K562 (cell line): ENCODE measurements around the gene SCNN1B. TPM values are rescaled to one million over a fixed set of nuclear protein-coding genes. Genes with fewer than 3 reads are reported as not detected.

ENCODE experiments used
- BHLHE40 ChIP-seq: IDR thresholded peaks from 2 replicates; pipeline ENCODE4 v1.6.1; 2011; ENCODE audit warnings: low read length, improper control_type of control experiment
- BRD9 ChIP-seq: fragments of 450-650 bp; IDR thresholded peaks from 2 replicates; pipeline ENCODE4 v1.6.1; 2018; ENCODE audit warnings: low read depth; ENCODE audit not compliant: partially characterized antibody
- CBX5 ChIP-seq: IDR thresholded peaks from 2 replicates; pipeline ENCODE4 v1.6.1; 2014; ENCODE audit warnings: low read depth, borderline replicate concordance
- CHD4 ChIP-seq: fragments of 200-600 bp; sonication (generic); IDR thresholded peaks from 3 replicates; pipeline ENCODE4 v1.6.1; 2012; ENCODE audit warnings: low read depth, mild to moderate bottlenecking, mixed read lengths, low read length, inconsistent platforms; ENCODE audit not compliant: insufficient read depth, insufficient replicate concordance, poor library complexity, severe bottlenecking
- ELF2 ChIP-seq: fragments of 250-450 bp; sonication (Bioruptor Pico); IDR thresholded peaks from 2 replicates; pipeline ENCODE4 v1.5.0; 2021; ENCODE audit warnings: mild to moderate bottlenecking
- FOXM1 ChIP-seq, 2 experiments: fragments of 450-650 bp in 1 of 2; sonication (generic) in 1 of 2; formaldehyde crosslinking in 1 of 2; IDR thresholded peaks; 2 replicates each; pipeline versions ENCODE4 v1.6.1 to v1.9.0; 2017 to 2022; ENCODE audit warnings: low read depth in 2 of 2, mild to moderate bottlenecking in 2 of 2, missing genetic modification reagents in 1 of 2, moderate library complexity in 1 of 2
- KAT2B ChIP-seq: IDR thresholded peaks from one replicate; pipeline ENCODE4 v1.6.1; 2012; ENCODE audit warnings: low read depth, mild to moderate bottlenecking, control low read depth, inconsistent platforms, low read length, moderate library complexity
- L3MBTL2 ChIP-seq: fragments of 450-650 bp; IDR thresholded peaks from 2 replicates; pipeline ENCODE4 v1.6.1; 2016; ENCODE audit warnings: mild to moderate bottlenecking, moderate library complexity
- NR3C1 ChIP-seq: sonication (generic); formaldehyde crosslinking; IDR thresholded peaks from 2 replicates; pipeline ENCODE4 v1.8.1; 2022; ENCODE audit warnings: missing genetic modification reagents
- SMAD4 ChIP-seq: fragments of 250-450 bp; sonication (Bioruptor Pico); conservative IDR thresholded peaks from 2 replicates; pipeline ENCODE4 v1.8.0; 2021; ENCODE audit warnings: inconsistent platforms, mild to moderate bottlenecking, moderate library complexity
- SP1 ChIP-seq: sonication (generic); formaldehyde crosslinking; IDR thresholded peaks from 2 replicates; pipeline ENCODE4 v1.8.1; 2022; ENCODE audit warnings: mild to moderate bottlenecking, missing genetic modification reagents
- SREBF1 ChIP-seq: fragments of 150-350 bp; IDR thresholded peaks from 2 replicates; pipeline ENCODE4 v1.6.1; 2014; ENCODE audit warnings: antibody characterized with exemption, low read depth, low read length, borderline replicate concordance
- ZBTB7A ChIP-seq: IDR thresholded peaks from 2 replicates; pipeline ENCODE4 v1.6.1; 2011; ENCODE audit warnings: low read depth, mild to moderate bottlenecking, low read length, moderate library complexity, borderline replicate concordance; ENCODE audit not compliant: control insufficient read depth
- ZNF121 ChIP-seq: sonication (generic); formaldehyde crosslinking; conservative IDR thresholded peaks from 2 replicates; pipeline ENCODE4 v1.8.0; 2022; ENCODE audit warnings: missing genetic modification reagents
- ZNF75A ChIP-seq: fragments of 450-650 bp; formaldehyde crosslinking; IDR thresholded peaks from 2 replicates; pipeline ENCODE4 v1.4.0; 2020; ENCODE audit warnings: mild to moderate bottlenecking
- polyA plus RNA-seq, 8 experiments: library from polyadenylated mRNA; depleted of rRNA in 4 of 8; stranded (reverse) in 5 of 8; unstranded in 3 of 8; fragments of >200 nt; fragmentation: Nextera tagmentation in 2 of 8; fragmentation: Illumina TruSeq in 1 of 8; extraction: Ambion mirVana in 2 of 8; extraction: Trizol in 1 of 8; gene quantifications; 2 replicates each; pipeline versions ENCODE4 v1.2.1 to v1.2.3, GENCODE V29; 2011 to 2014; ENCODE audit warnings: inconsistent platforms in 1 of 8, missing spikeins in 1 of 8
- total RNA-seq, 7 experiments: library from RNA; depleted of rRNA in 6 of 7; stranded (reverse); fragments of >200 nt in 6 of 7; fragmentation: Illumina TruSeq in 2 of 7; extraction: Trizol in 2 of 7; gene quantifications; 2 replicates each; pipeline versions ENCODE4 v1.2.1 to v1.2.3, GENCODE V29; 2011 to 2021; ENCODE audit warnings: low replicate concordance in 1 of 7
- TF ChIP-seq, protein P1 (sequence below): fragments of 450-650 bp; IDR thresholded peaks from 2 replicates; pipeline ENCODE4 v1.6.1; 2017; ENCODE audit warnings: antibody characterized with exemption, mild to moderate bottlenecking
- TF ChIP-seq, protein P2 (sequence below), 2 experiments: fragments of 450-650 bp in 1 of 2; IDR thresholded peaks; 2 replicates each; pipeline ENCODE4 v1.6.1; 2011 to 2017; ENCODE audit warnings: low read depth in 2 of 2, antibody characterized with exemption in 1 of 2, borderline replicate concordance in 1 of 2, low read length in 1 of 2, mild to moderate bottlenecking in 1 of 2, mixed read lengths in 1 of 2; ENCODE audit not compliant: control insufficient read depth in 1 of 2
- TF ChIP-seq, protein P3 (sequence below), 2 experiments: fragments of 450-650 bp in 1 of 2; sonication (generic) in 1 of 2; formaldehyde crosslinking; conservative IDR thresholded peaks; 2 replicates each; pipeline versions ENCODE4 v1.4.0 to v1.8.1; 2020 to 2022; ENCODE audit warnings: mild to moderate bottlenecking in 1 of 2, missing genetic modification reagents in 1 of 2
- TF ChIP-seq, protein P4 (sequence below): sonication (generic); formaldehyde crosslinking; IDR thresholded peaks from 2 replicates; pipeline ENCODE4 v1.9.0; 2022; ENCODE audit warnings: mild to moderate bottlenecking, missing genetic modification reagents

SCNN1B gene
- total and polyA plus RNA-seq, 9 of the 15 experiments (the other 6 are each of a cell fraction or from before 2014, with no cell fraction given) = not detected

DNA sequence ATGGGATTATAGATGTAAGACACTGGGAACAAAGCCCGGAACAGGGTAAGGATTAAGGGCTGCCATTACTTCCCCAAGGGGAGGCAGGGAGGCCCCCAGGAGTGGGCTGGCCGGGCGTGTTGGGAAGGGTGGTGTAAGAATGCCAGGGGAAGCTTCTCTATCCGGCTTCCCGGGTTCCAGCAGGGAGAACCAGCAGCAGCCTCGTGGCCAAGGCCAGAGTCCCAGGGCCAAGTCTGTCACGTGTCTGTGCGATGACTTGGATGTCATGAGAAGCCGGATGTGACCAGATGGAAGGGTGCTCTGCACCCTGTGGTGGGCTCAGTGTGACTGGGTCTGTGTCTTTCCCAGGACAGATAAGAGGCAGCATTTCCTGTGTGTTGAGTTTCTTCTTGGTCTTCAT, 52.1 kb downstream of the SCNN1B start (continued):
- TF ChIP-seq BRD9 (no peak), KAT2B (no peak), SREBF1 (no peak), ZNF75A (CRISPR knock-in tag) (no peak), CHD4 (no peak), ELF2 (no peak), L3MBTL2 (peak; percentile 88), ZNF121 (CRISPR knock-in tag) (no peak), ZBTB7A (no peak), SMAD4 (0 out of 2 replicates have a peak, but pooled peaks have one; percentile 20), FOXM1 (IDR thresholded peaks at IDR 0.05; ENCODE audit: low read depth) (no peak), FOXM1 (CRISPR knock-in tag; IDR thresholded peaks at IDR 0.05; ENCODE audit: low read depth) (no peak), NR3C1 (CRISPR knock-in tag) (no peak), CBX5 (no peak), SP1 (CRISPR knock-in tag) (no peak), BHLHE40 (0 out of 2 replicates have a peak, but pooled peaks have one; percentile 12)
- TF ChIP-seq, protein P1, sequence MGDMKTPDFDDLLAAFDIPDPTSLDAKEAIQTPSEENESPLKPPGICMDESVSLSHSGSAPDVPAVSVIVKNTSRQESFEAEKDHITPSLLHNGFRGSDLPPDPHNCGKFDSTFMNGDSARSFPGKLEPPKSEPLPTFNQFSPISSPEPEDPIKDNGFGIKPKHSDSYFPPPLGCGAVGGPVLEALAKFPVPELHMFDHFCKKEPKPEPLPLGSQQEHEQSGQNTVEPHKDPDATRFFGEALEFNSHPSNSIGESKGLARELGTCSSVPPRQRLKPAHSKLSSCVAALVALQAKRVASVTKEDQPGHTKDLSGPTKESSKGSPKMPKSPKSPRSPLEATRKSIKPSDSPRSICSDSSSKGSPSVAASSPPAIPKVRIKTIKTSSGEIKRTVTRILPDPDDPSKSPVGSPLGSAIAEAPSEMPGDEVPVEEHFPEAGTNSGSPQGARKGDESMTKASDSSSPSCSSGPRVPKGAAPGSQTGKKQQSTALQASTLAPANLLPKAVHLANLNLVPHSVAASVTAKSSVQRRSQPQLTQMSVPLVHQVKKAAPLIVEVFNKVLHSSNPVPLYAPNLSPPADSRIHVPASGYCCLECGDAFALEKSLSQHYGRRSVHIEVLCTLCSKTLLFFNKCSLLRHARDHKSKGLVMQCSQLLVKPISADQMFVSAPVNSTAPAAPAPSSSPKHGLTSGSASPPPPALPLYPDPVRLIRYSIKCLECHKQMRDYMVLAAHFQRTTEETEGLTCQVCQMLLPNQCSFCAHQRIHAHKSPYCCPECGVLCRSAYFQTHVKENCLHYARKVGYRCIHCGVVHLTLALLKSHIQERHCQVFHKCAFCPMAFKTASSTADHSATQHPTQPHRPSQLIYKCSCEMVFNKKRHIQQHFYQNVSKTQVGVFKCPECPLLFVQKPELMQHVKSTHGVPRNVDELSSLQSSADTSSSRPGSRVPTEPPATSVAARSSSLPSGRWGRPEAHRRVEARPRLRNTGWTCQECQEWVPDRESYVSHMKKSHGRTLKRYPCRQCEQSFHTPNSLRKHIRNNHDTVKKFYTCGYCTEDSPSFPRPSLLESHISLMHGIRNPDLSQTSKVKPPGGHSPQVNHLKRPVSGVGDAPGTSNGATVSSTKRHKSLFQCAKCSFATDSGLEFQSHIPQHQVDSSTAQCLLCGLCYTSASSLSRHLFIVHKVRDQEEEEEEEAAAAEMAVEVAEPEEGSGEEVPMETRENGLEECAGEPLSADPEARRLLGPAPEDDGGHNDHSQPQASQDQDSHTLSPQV = no peak
- TF ChIP-seq, protein P2, sequence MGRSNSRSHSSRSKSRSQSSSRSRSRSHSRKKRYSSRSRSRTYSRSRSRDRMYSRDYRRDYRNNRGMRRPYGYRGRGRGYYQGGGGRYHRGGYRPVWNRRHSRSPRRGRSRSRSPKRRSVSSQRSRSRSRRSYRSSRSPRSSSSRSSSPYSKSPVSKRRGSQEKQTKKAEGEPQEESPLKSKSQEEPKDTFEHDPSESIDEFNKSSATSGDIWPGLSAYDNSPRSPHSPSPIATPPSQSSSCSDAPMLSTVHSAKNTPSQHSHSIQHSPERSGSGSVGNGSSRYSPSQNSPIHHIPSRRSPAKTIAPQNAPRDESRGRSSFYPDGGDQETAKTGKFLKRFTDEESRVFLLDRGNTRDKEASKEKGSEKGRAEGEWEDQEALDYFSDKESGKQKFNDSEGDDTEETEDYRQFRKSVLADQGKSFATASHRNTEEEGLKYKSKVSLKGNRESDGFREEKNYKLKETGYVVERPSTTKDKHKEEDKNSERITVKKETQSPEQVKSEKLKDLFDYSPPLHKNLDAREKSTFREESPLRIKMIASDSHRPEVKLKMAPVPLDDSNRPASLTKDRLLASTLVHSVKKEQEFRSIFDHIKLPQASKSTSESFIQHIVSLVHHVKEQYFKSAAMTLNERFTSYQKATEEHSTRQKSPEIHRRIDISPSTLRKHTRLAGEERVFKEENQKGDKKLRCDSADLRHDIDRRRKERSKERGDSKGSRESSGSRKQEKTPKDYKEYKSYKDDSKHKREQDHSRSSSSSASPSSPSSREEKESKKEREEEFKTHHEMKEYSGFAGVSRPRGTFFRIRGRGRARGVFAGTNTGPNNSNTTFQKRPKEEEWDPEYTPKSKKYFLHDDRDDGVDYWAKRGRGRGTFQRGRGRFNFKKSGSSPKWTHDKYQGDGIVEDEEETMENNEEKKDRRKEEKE (IDR thresholded peaks at IDR 0.05; ENCODE audit: borderline replicate concordance in 1 of 2, control insufficient read depth in 1 of 2, low read depth in 2 of 2, low read length in 1 of 2) = no peak
- TF ChIP-seq, protein P3, sequence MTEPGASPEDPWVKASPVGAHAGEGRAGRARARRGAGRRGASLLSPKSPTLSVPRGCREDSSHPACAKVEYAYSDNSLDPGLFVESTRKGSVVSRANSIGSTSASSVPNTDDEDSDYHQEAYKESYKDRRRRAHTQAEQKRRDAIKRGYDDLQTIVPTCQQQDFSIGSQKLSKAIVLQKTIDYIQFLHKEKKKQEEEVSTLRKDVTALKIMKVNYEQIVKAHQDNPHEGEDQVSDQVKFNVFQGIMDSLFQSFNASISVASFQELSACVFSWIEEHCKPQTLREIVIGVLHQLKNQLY (CRISPR knock-in tag; conservative IDR thresholded peaks at IDR 0.05) = no peak
- TF ChIP-seq, protein P4, sequence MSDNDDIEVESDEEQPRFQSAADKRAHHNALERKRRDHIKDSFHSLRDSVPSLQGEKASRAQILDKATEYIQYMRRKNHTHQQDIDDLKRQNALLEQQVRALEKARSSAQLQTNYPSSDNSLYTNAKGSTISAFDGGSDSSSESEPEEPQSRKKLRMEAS = peak; percentile 48
